ENCODE measurements around the gene ABO.

The ABO gene

DNA sequence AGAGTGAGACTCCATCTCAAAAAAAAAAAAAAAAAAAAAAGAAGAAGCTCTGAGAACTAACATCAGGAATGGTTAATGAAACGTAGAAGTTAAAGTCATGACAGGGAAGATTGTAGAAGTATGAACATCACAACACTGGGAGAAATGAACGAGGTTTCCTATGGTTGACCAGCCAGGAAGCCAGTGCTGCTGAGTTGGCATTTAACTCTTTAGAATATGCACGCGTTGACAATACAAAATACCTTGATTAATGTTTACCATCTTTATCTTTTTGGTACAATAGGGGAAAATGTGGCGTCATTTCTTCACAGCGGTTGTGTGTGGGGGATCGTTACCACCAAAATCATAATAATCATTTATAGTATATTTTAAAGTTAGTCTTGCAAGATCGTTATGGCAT, 32.0 kb downstream of the ABO start:
- H3K4me1 ChIP-seq = no peaks in the 10 kb centered on the region
- no peak overlapping the region for H3K4me3 ChIP-seq (ENCODE audit: low read depth, low read length)
- H3K36me3 ChIP-seq = no peaks in the 10 kb centered on the region
- DNase-seq = no peak
- no peaks in the 10 kb centered on the region for H3K9me3 ChIP-seq
- no peaks in the 10 kb centered on the region for H3K27me3 ChIP-seq
- TF ChIP-seq, protein P1, sequence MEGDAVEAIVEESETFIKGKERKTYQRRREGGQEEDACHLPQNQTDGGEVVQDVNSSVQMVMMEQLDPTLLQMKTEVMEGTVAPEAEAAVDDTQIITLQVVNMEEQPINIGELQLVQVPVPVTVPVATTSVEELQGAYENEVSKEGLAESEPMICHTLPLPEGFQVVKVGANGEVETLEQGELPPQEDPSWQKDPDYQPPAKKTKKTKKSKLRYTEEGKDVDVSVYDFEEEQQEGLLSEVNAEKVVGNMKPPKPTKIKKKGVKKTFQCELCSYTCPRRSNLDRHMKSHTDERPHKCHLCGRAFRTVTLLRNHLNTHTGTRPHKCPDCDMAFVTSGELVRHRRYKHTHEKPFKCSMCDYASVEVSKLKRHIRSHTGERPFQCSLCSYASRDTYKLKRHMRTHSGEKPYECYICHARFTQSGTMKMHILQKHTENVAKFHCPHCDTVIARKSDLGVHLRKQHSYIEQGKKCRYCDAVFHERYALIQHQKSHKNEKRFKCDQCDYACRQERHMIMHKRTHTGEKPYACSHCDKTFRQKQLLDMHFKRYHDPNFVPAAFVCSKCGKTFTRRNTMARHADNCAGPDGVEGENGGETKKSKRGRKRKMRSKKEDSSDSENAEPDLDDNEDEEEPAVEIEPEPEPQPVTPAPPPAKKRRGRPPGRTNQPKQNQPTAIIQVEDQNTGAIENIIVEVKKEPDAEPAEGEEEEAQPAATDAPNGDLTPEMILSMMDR (IDR thresholded peaks at IDR 0.05; ENCODE audit: low read depth, low read length) = no peak

DNA sequence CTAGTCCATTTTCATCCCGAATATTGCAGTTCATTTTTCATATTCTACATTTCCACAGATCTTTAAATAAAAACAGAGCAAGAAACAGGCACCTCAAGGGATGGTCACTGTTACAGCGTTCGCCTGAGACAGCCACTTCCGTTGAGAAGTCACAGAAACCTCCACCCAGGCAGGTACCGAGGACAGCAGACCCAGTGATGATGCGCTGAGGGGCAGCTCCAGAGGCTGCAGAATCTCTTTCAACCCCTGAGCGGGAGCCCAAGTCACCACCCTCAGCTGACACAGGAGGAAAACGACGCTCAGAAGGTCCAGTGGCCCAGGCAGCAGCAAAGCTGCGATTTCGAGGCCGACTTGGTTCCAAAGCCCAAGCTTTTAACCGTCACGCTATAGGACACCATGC, 32.8 kb downstream of the ABO start:
- TF ChIP-seq, protein P1 (IDR thresholded peaks at IDR 0.05; ENCODE audit: low read depth, low read length) = no peak
- H3K36me3 ChIP-seq = no peaks in the 10 kb centered on the region
- H3K27me3 ChIP-seq = no peaks in the 10 kb centered on the region
- DNase-seq = no peak
- no peaks in the 10 kb centered on the region for H3K9me3 ChIP-seq
- H3K4me1 ChIP-seq = no peaks in the 10 kb centered on the region
- no peak overlapping the region for H3K4me3 ChIP-seq (ENCODE audit: low read depth, low read length)

DNA sequence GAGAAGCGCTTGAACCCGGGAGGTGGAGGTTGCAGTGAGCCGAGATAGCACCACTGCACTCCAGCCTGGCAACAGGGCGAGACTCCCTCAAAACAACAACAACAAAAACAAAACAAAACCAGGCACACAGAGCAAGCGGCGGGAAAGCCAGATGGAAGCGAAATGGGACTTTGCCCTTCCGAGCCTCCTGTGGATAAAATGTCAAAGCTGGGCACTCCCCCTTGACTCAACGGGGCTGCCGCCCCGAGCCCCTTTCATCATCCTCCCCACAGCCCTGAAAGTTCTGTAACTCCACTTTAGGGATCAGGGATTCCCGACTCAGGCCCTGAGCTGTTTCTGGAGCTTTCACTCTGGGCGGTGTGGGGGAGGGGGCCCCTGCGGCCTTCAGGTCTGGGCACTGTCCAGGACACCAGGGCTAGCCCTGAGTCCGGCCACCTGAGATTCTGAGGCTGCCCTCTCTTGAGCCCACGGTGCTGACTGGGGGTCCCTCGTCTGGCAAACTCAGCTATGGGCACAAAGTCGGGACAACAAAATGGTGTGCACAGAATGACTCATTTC, 35.4 kb downstream of the ABO start:
- Histone ChIP-seq H3K27me3 (no peaks in the 10 kb centered on the region), H3K4me3 (ENCODE audit: low read depth, low read length) (no peak overlapping the region), H3K4me1 (no peaks in the 10 kb centered on the region), H3K9me3 (no peaks in the 10 kb centered on the region), H3K36me3 (no peaks in the 10 kb centered on the region)
- TF ChIP-seq, protein P1 (IDR thresholded peaks at IDR 0.05; ENCODE audit: low read depth, low read length) = no peak
- no peak for DNase-seq

DNA sequence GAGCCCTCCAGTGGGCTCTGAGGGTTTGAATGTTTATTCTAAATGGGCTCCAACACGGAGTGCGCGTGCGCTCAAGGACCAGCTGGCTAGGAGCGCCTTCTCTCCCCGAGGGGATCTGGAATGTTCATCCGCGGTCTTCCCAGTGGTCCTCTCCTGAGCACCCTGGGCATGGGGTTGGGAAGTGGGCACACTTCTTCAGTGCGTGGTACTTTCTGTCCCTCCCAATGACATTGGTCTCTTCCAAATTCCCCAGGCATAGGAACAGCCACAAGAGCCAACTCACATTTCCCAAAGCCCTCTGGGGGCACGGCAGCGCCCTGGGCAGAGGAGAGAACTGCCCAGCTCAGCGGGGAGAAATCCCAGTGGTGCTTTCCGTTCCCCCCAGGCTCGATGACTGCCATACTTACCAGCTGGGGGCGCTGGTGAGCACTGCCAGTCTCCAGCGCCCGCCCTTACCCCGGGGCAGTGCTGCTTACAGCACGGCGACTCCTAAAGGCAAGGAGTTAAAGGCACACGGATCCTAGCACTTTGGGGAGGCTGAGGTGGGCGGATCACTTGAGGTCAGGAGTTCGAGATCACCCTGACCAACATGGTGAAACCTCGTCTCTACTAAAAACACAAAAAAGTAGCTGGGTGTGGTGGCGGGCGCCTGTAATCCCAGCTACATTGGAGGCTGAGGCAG, 36.0 kb downstream of the ABO start:
- peak; percentile 51 for DNase-seq
- TF ChIP-seq, protein P1 (IDR thresholded peaks at IDR 0.05; ENCODE audit: low read depth, low read length) = peak; percentile 55
- H3K9me3 ChIP-seq = no peaks in the 10 kb centered on the region
- no peaks in the 10 kb centered on the region for H3K4me1 ChIP-seq
- H3K36me3 ChIP-seq = no peaks in the 10 kb centered on the region
- no peak overlapping the region for H3K4me3 ChIP-seq (ENCODE audit: low read depth, low read length)
- H3K27me3 ChIP-seq = no peaks in the 10 kb centered on the region

DNA sequence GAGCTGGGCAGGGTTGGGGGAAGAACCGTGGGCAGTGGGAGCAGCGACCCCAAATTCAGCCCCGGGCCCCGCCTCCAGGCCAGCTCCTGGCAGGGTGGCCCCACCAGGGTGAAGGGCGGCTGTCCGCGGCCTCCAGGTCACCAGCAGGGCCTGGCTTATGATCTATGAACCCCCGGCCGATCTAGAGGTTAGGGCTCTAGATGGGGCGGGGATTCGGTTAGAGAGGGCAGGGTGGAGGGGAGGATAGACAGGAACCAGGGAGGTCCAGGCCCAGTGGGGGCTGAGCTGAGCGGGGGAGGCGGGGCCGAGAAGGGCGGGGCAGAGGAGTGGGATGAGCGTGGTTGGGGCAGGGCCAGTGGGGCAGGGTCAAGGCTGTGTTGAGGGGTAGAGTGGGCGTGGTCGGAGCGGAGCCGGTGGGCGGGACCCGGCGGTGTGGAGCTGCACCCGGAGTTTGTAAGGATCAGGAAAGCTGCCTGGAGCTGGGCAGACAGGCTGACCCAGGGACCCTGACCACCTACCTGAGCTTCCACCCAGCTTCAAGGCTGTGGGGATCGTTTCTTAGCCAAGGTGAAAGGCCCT, 36.6 kb downstream of the ABO start:
- TF ChIP-seq, protein P1 (IDR thresholded peaks at IDR 0.05; ENCODE audit: low read depth, low read length) = no peak
- H3K4me3 ChIP-seq (ENCODE audit: low read depth, low read length) = no peak overlapping the region
- DNase-seq = no peak

More for the DNA sequence above, 36.6 kb downstream of the ABO start:
- Histone ChIP-seq H3K4me1 (no peaks in the 10 kb centered on the region), H3K27me3 (no peaks in the 10 kb centered on the region), H3K9me3 (no peaks in the 10 kb centered on the region), H3K36me3 (no peaks in the 10 kb centered on the region)
